Endodermal cell (in vitro differentiated cells): ENCODE data around the gene ILF3. TPM values are rescaled to one million over a fixed set of nuclear protein-coding genes. Genes with fewer than 3 reads are reported as not detected.

ENCODE experiments used
- DNase-seq: peaks from one replicate; pipeline ENCODE4 v3.0.0-alpha.2; 2017
- H3K27ac ChIP-seq: 2 replicates; pipeline ENCODE4 v1.5.1; 2013; ENCODE audit warnings: mild to moderate bottlenecking, low read depth, low read length, moderate library complexity
- H3K27me3 ChIP-seq: 2 replicates; pipeline ENCODE4 v1.6.1; 2013; ENCODE audit warnings: mild to moderate bottlenecking, low read length, moderate library complexity; ENCODE audit not compliant: insufficient read depth, control insufficient read depth, poor library complexity, severe bottlenecking
- H3K36me3 ChIP-seq: 2 replicates; pipeline ENCODE4 v1.7.0; 2013; ENCODE audit warnings: mild to moderate bottlenecking, low read length, moderate library complexity; ENCODE audit not compliant: control insufficient read depth, insufficient read depth
- H3K4me1 ChIP-seq: one replicate; pipeline ENCODE4 v1.7.0; 2013; ENCODE audit warnings: low read length; ENCODE audit not compliant: control insufficient read depth, insufficient read depth
- H3K4me3 ChIP-seq: 2 replicates; pipeline ENCODE4 v1.5.1; 2013; ENCODE audit warnings: mild to moderate bottlenecking, low read length, moderate library complexity
- H3K9ac ChIP-seq: 2 replicates; pipeline ENCODE4 v1.6.1; 2013; ENCODE audit warnings: mild to moderate bottlenecking, low read length, moderate library complexity; ENCODE audit not compliant: poor library complexity, severe bottlenecking; ENCODE audit errors: extremely low read depth
- H3K9me3 ChIP-seq: 2 replicates; pipeline ENCODE4 v1.6.1; 2013; ENCODE audit warnings: mild to moderate bottlenecking, low read length, moderate library complexity; ENCODE audit not compliant: control insufficient read depth
- H3K27ac Mint-ChIP-seq: 2 replicates; pipeline ENCODE4 v1.8.0; 2020; ENCODE audit warnings: mixed read lengths
- H3K27me3 Mint-ChIP-seq: 2 replicates; pipeline ENCODE4 v1.8.0; 2021; ENCODE audit warnings: mild to moderate bottlenecking, mixed read lengths; ENCODE audit not compliant: insufficient read depth
- H3K36me3 Mint-ChIP-seq: 2 replicates; pipeline ENCODE4 v1.8.0; 2020; ENCODE audit warnings: low read depth, mixed read lengths
- H3K4me1 Mint-ChIP-seq: 2 replicates; pipeline ENCODE4 v1.8.0; 2020; ENCODE audit warnings: mixed read lengths
- H3K4me3 Mint-ChIP-seq: 2 replicates; pipeline ENCODE4 v1.8.0; 2020; ENCODE audit warnings: mild to moderate bottlenecking, moderate library complexity, mixed read lengths
- H3K9me3 Mint-ChIP-seq: 2 replicates; pipeline ENCODE4 v1.8.0; 2020; ENCODE audit warnings: mild to moderate bottlenecking, mixed read lengths
- WGBS, 2 experiments: methylation state at CpG; one replicate each; pipeline versions ENCODE4 v1.1.5 to v1.1.7; 2013; ENCODE audit warnings: missing lambda C conversion rate in 2 of 2, mixed read lengths in 1 of 2; ENCODE audit not compliant: insufficient coverage in 1 of 2, insufficient read length in 1 of 2; 5-methylcytosine and 5-hydroxymethylcytosine counted together
- total RNA-seq, 2 donors: library from RNA; stranded (reverse); fragmentation: NEBNext Ultra II Directional in 1 of 2; extraction: Animal tissue kit (Norgen Biotek cat#: 25700) in 1 of 2; gene quantifications; 2 replicates in 1 of 2; 3 replicates in 1 of 2; pipeline ENCODE4 v1.2.1, GENCODE V29; 2021
- TF ChIP-seq, protein P1 (sequence below): fragments of 200-600 bp; sonication (generic); conservative IDR thresholded peaks from 2 replicates; pipeline ENCODE4 v1.5.0; 2021; ENCODE audit warnings: antibody characterized with exemption, mild to moderate bottlenecking

The ILF3 gene
- total RNA-seq, 2 donors from 2014 or later: 625 to 629 TPM

DNA sequence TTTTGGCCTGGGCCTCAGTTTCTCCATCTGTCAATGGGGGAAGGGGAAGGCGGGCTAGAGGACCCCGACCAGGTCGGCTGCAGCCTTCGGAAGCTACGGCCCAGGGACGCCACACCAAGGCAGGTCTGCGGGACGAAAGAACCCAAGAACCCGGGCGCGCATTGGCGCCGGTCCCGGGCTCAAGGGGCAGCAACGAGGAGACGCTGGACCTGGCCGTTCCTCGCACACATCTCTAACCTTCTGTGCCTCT, 739 bp upstream of the ILF3 start:
- no peaks in the 10 kb centered on the region for H3K27me3 ChIP-seq
- Mint-ChIP-seq H3K4me1 (peaks cover 16% of the 10 kb centered on the region), H3K27me3 (peaks cover 1% of the 10 kb centered on the region), H3K4me3 (peak overlapping the region; percentile 92), H3K36me3 (peaks cover 37% of the 10 kb centered on the region), H3K27ac (peak overlapping the region; percentile 99), H3K9me3 (no peaks in the 10 kb centered on the region)
- peak overlapping the region; percentile 100 for H3K27ac ChIP-seq
- peaks cover 39% of the 10 kb centered on the region for H3K36me3 ChIP-seq
- DNase-seq: no peak
- H3K9ac ChIP-seq: peak overlapping the region; percentile 99
- TF ChIP-seq, protein P1, sequence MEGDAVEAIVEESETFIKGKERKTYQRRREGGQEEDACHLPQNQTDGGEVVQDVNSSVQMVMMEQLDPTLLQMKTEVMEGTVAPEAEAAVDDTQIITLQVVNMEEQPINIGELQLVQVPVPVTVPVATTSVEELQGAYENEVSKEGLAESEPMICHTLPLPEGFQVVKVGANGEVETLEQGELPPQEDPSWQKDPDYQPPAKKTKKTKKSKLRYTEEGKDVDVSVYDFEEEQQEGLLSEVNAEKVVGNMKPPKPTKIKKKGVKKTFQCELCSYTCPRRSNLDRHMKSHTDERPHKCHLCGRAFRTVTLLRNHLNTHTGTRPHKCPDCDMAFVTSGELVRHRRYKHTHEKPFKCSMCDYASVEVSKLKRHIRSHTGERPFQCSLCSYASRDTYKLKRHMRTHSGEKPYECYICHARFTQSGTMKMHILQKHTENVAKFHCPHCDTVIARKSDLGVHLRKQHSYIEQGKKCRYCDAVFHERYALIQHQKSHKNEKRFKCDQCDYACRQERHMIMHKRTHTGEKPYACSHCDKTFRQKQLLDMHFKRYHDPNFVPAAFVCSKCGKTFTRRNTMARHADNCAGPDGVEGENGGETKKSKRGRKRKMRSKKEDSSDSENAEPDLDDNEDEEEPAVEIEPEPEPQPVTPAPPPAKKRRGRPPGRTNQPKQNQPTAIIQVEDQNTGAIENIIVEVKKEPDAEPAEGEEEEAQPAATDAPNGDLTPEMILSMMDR: peak; percentile 15
- no peaks in the 10 kb centered on the region for H3K9me3 ChIP-seq
- H3K4me1 ChIP-seq: no peaks in the 10 kb centered on the region
- 0 to 1% methylated on average over 18 of the region's 18 CpGs for WGBS, 2 experiments
- H3K4me3 ChIP-seq: peak overlapping the region; percentile 98

DNA sequence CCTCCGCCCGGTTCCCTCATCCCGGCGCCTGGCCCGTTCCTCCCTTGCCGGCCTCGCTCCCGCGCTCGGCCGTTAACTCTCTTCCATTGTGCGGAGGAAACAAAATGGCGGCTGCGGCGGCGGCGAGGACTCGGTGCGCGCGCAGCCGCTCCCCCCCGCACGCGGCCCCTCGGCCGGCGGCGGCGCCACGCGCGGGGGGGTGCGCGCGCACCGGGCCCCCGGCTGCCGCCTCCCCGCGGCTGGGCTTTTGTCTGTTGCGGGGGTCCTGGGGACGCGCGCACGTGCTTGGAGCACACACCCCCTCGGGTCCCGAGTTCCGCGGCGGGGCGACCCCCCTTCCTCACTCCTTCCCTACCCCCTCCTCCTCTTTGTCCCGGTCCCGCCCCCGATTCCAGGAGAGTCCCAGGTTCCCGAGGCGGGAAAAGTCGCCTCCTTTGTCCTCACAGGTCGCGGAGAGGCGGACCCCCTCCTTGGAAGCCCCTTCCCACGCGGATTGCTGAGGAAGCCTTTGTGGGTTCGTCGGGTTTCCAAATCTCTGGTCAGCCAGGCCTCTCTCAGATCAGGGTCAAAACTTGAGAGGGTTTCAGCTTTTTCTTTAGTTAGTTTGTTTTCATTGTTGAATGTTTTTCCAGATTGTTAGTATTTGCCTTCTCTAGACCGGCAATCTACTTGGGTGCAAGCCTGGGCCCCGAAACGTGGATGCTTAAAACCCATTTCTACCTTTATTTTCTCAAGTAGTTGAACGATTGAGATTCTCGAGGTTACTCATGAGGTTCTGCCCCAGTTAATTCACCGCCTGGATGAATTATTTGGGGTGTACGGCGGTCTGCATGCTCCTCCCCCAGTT, 687 bp downstream of the ILF3 start:
- Histone ChIP-seq H3K36me3 (peaks cover 46% of the 10 kb centered on the region), H3K27ac (peak overlapping the region; percentile 100), H3K4me1 (no peaks in the 10 kb centered on the region), H3K4me3 (peak overlapping the region; percentile 91), H3K27me3 (no peaks in the 10 kb centered on the region), H3K9me3 (no peaks in the 10 kb centered on the region), H3K9ac (peak overlapping the region; percentile 99)
- 0% methylated on average over 15 to 73 of the region's 73 CpGs for WGBS, 2 experiments
- peak overlapping the region; percentile 92 for H3K4me3 Mint-ChIP-seq
- peaks cover 40% of the 10 kb centered on the region for H3K36me3 Mint-ChIP-seq
- peaks cover 1% of the 10 kb centered on the region for H3K27me3 Mint-ChIP-seq
- H3K27ac Mint-ChIP-seq: peak overlapping the region; percentile 99
- H3K9me3 Mint-ChIP-seq: no peaks in the 10 kb centered on the region
- DNase-seq: peak; percentile 91
- TF ChIP-seq, protein P1: no peak
- peaks cover 16% of the 10 kb centered on the region for H3K4me1 Mint-ChIP-seq

DNA sequence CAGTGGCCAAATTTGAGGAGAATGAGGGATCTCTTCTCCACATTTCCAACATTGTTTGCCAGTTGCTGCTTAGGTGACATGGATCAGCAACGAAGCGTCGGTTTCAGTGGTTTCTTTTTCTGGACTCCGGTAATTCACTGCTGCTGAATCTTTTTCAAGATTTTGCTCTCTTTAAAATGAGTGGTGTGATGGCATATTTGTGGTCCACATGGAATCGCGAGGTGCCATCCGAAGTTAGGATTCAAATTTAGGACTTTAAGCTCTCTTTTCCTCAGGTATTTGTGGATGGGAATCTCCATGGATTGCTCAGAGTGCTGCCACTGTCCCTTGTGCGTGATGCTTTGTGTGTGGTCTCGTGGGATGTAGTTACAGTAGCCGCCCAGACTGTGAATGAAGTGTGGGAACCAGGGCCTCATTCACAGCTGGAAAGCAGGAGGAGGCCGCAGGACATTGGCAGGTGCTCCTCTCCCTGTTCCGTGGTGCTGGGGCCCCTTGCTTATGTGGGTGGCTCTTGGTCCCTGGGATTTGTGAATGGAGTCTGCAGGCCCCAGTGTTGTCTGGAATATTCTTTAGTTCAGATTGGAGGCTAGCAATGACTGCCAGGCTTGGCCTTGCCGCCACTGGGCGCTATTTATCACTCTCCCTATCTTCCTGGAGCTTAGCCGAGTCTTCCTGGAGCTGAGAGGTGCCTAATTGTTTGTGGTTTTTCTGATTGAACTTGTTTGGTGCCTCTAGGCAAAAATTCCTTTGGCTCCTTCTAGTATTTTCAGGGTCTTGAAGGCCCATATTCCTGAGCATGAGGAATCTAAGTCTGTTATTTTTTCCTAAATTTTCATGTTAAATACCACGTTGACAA, 1.5 kb downstream of the ILF3 start:
- Histone ChIP-seq H3K9ac (peak overlapping the region; percentile 99), H3K4me1 (no peaks in the 10 kb centered on the region), H3K27ac (peak overlapping the region; percentile 100), H3K9me3 (no peaks in the 10 kb centered on the region), H3K36me3 (peaks cover 55% of the 10 kb centered on the region), H3K4me3 (peak overlapping the region; percentile 91), H3K27me3 (no peaks in the 10 kb centered on the region)
- peak; percentile 70 for DNase-seq
- WGBS, 2 experiments: 0 to 1% methylated on average over 9 to 14 of the region's 16 CpGs
- peak overlapping the region; percentile 92 for H3K4me3 Mint-ChIP-seq
- peak overlapping the region; percentile 99 for H3K27ac Mint-ChIP-seq
- peaks cover 20% of the 10 kb centered on the region for H3K4me1 Mint-ChIP-seq
- peaks cover 49% of the 10 kb centered on the region for H3K36me3 Mint-ChIP-seq
- TF ChIP-seq, protein P1: peak; percentile 37
- no peaks in the 10 kb centered on the region for H3K27me3 Mint-ChIP-seq
- no peaks in the 10 kb centered on the region for H3K9me3 Mint-ChIP-seq
